Ovary (tissue), 3 donors: ENCODE results near the gene PLXNB2.

Source experiments
- EP300 ChIP-seq: sonication (generic); formaldehyde crosslinking; IDR thresholded peaks from one replicate; pipeline ENCODE4 v1.6.1; 2017; ENCODE audit warnings: antibody characterized with exemption
- POLR2A ChIP-seq: fragments of 450-650 bp; IDR thresholded peaks from one replicate; pipeline ENCODE4 v1.6.1; 2017; ENCODE audit warnings: antibody characterized with exemption, mild to moderate bottlenecking, moderate library complexity
- TF ChIP-seq, protein P1 (sequence below), 3 donors: fragments of 450-650 bp in 2 of 3; fragments of 200-600 bp in 1 of 3; IDR thresholded peaks; one replicate each; pipeline versions ENCODE4 v1.5.1 to v1.8.0; 2016 to 2022; ENCODE audit warnings: antibody characterized with exemption in 3 of 3, mild to moderate bottlenecking in 1 of 3
- donor health status: DM: no; HTN: no; CAD: no.

GRCh38 chr22:50257041-50257440, 50.4 kb downstream of the PLXNB2 start:
- TF ChIP-seq, protein P1, sequence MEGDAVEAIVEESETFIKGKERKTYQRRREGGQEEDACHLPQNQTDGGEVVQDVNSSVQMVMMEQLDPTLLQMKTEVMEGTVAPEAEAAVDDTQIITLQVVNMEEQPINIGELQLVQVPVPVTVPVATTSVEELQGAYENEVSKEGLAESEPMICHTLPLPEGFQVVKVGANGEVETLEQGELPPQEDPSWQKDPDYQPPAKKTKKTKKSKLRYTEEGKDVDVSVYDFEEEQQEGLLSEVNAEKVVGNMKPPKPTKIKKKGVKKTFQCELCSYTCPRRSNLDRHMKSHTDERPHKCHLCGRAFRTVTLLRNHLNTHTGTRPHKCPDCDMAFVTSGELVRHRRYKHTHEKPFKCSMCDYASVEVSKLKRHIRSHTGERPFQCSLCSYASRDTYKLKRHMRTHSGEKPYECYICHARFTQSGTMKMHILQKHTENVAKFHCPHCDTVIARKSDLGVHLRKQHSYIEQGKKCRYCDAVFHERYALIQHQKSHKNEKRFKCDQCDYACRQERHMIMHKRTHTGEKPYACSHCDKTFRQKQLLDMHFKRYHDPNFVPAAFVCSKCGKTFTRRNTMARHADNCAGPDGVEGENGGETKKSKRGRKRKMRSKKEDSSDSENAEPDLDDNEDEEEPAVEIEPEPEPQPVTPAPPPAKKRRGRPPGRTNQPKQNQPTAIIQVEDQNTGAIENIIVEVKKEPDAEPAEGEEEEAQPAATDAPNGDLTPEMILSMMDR (IDR thresholded peaks at IDR 0.05) = no peak
- TF ChIP-seq POLR2A (no peak), EP300 (no peak)
